ENCODE results near the gene SOWAHA.

- TF ChIP-seq CTCF (IDR thresholded peaks at IDR 0.05; ENCODE audit: low read depth, low read length) = no peak
- no peak for TF ChIP-seq POLR2A (IDR thresholded peaks at IDR 0.05; ENCODE audit: extremely low read depth, insufficient read length)
Observed at GRCh38 chr5:132790201-132790865, 22.8 kb upstream of the SOWAHA start.

Measured in NB4 (cell line).